Activated naive CD4-positive, alpha-beta T cell treated with anti-CD3 and anti-CD28 coated beads for 36 hours (primary cell): Measurements from ENCODE around the gene GABRD. TPM values are rescaled to one million over a fixed set of nuclear protein-coding genes. Genes with fewer than 3 reads are reported as not detected.

ENCODE experiments used
- CTCF ChIA-PET: fragments of 350-600 bp; sonication (Branson Sonifier 250); formaldehyde crosslinking; loops from one replicate; lab custom pipeline; 2021; ENCODE audit warnings: antibody characterized with exemption; lab: Charles Lee
- DNase-seq: peaks from one replicate; pipeline ENCODE4 v3.0.0-alpha.2; 2020
- H3K27ac Mint-ChIP-seq: one replicate; pipeline ENCODE4 v1.8.0; 2021; ENCODE audit warnings: mild to moderate bottlenecking, mixed read lengths
- H3K27me3 Mint-ChIP-seq: one replicate; pipeline ENCODE4 v1.8.0; 2021; ENCODE audit warnings: low read depth, mixed read lengths
- H3K36me3 Mint-ChIP-seq: one replicate; pipeline ENCODE4 v1.8.0; 2021; ENCODE audit warnings: low read depth, mixed read lengths
- H3K4me1 Mint-ChIP-seq: one replicate; pipeline ENCODE4 v1.8.0; 2021; ENCODE audit warnings: low read depth, mixed read lengths
- H3K4me3 Mint-ChIP-seq: one replicate; pipeline ENCODE4 v1.8.0; 2021; ENCODE audit warnings: mild to moderate bottlenecking, moderate library complexity, mixed read lengths
- H3K9me3 Mint-ChIP-seq: one replicate; pipeline ENCODE4 v1.8.0; 2021; ENCODE audit warnings: mixed read lengths
- intact Hi-C: fragments of 100-400 bp; cut with micrococcal nuclease; formaldehyde crosslinking; loops from one replicate; pipeline ENCODE4 v1.15.1; 2023
- total RNA-seq, 2 experiments: library from RNA; stranded (reverse); gene quantifications; one replicate each; pipeline ENCODE4 v1.2.3, GENCODE V29; 2021

Gene GABRD
- total RNA-seq, 2 experiments from 2014 or later, result not detected

- H3K9me3 Mint-ChIP-seq, result no peaks in the 10 kb centered on the region
- no peaks in the 10 kb centered on the region for H3K36me3 Mint-ChIP-seq
- no peak for DNase-seq
- H3K4me3 Mint-ChIP-seq, result no peak overlapping the region
- CTCF ChIA-PET, result interaction anchor here (2.2 kb wide), 1 partner anchor 9 kb away, joined by 5 read pairs; no protein-coding TSS in a partner anchor
- H3K27ac Mint-ChIP-seq, result no peak overlapping the region
- H3K27me3 Mint-ChIP-seq, result peaks cover 4% of the 10 kb centered on the region
- intact Hi-C loops, result loop anchor here (5.0 to 10.0 kb wide), 2 partner anchors 78 to 269 kb away; no protein-coding TSS in a partner anchor
- peaks cover 5% of the 10 kb centered on the region for H3K4me1 Mint-ChIP-seq
Observed at GRCh38 chr1:2053784-2054376, 34.7 kb downstream of the GABRD start.

- Mint-ChIP-seq H3K9me3 (no peaks in the 10 kb centered on the region), H3K36me3 (no peaks in the 10 kb centered on the region), H3K27me3 (no peaks in the 10 kb centered on the region), H3K27ac (no peak overlapping the region), H3K4me1 (no peaks in the 10 kb centered on the region), H3K4me3 (no peak overlapping the region)
- no peak for DNase-seq
- CTCF ChIA-PET, result interaction anchor here (0.6 kb wide), 1 partner anchor 9 kb away, joined by 4 read pairs; no protein-coding TSS in a partner anchor
- intact Hi-C loops, result loop anchor here (5.0 to 10.0 kb wide), 2 partner anchors 78 to 270 kb away; no protein-coding TSS in a partner anchor
Observed at GRCh38 chr1:2054560-2054959, 35.4 kb downstream of the GABRD start.

- no peak overlapping the region for H3K27ac Mint-ChIP-seq
Observed at GRCh38 chr1:2055911-2056575, 36.9 kb downstream of the GABRD start.

GRCh38 chr1:2056955-2057590 lies 37.9 kb downstream of the GABRD start:
- Mint-ChIP-seq H3K27me3 (no peaks in the 10 kb centered on the region), H3K4me3 (no peak overlapping the region), H3K4me1 (no peaks in the 10 kb centered on the region), H3K36me3 (no peaks in the 10 kb centered on the region), H3K9me3 (no peaks in the 10 kb centered on the region), H3K27ac (no peak overlapping the region)
- intact Hi-C loops, result loop anchor here (10.0 kb wide), 1 partner anchor 272 kb away; no protein-coding TSS in a partner anchor
- CTCF ChIA-PET, result no interaction called here
- DNase-seq, result no peak

More at GRCh38 chr1:2055911-2056575, 36.9 kb downstream of the GABRD start:
- no peaks in the 10 kb centered on the region for H3K4me1 Mint-ChIP-seq
- no peak for DNase-seq
- no peaks in the 10 kb centered on the region for H3K36me3 Mint-ChIP-seq
- CTCF ChIA-PET, result interaction anchor here (0.8 to 1.6 kb wide), 2 partner anchors 12 to 408 kb away, joined by 4 read pairs; no protein-coding TSS in a partner anchor
- no peak overlapping the region for H3K4me3 Mint-ChIP-seq
- intact Hi-C loops, result loop anchor here (10.0 kb wide), 1 partner anchor 271 kb away; no protein-coding TSS in a partner anchor
- H3K9me3 Mint-ChIP-seq, result no peaks in the 10 kb centered on the region
- H3K27me3 Mint-ChIP-seq, result no peaks in the 10 kb centered on the region

GRCh38 chr1:2059290-2059953 lies 40.3 kb downstream of the GABRD start:
- Mint-ChIP-seq H3K27ac (no peak overlapping the region), H3K9me3 (no peaks in the 10 kb centered on the region), H3K36me3 (peaks cover 7% of the 10 kb centered on the region), H3K27me3 (no peaks in the 10 kb centered on the region), H3K4me1 (no peaks in the 10 kb centered on the region), H3K4me3 (no peak overlapping the region)
- DNase-seq, result no peak
- intact Hi-C loops, result loop anchor here (10.0 kb wide), 1 partner anchor 275 kb away; no protein-coding TSS in a partner anchor
- CTCF ChIA-PET, result no interaction called here

GRCh38 chr1:2060072-2060471 lies 40.9 kb downstream of the GABRD start:
- no peak overlapping the region for H3K4me3 Mint-ChIP-seq
- CTCF ChIA-PET, result no interaction called here
- no peaks in the 10 kb centered on the region for H3K9me3 Mint-ChIP-seq
- no peaks in the 10 kb centered on the region for H3K27me3 Mint-ChIP-seq
- intact Hi-C loops, result no loop called here
- no peak for DNase-seq
- H3K4me1 Mint-ChIP-seq, result no peaks in the 10 kb centered on the region
- peaks cover 10% of the 10 kb centered on the region for H3K36me3 Mint-ChIP-seq
- H3K27ac Mint-ChIP-seq, result no peak overlapping the region

GRCh38 chr1:2060535-2060934 lies 41.4 kb downstream of the GABRD start:
- Mint-ChIP-seq H3K27me3 (no peaks in the 10 kb centered on the region), H3K4me3 (no peak overlapping the region), H3K4me1 (no peaks in the 10 kb centered on the region), H3K9me3 (no peaks in the 10 kb centered on the region), H3K27ac (no peak overlapping the region), H3K36me3 (peaks cover 11% of the 10 kb centered on the region)
- no peak for DNase-seq
- CTCF ChIA-PET, result no interaction called here
- intact Hi-C loops, result no loop called here

- Mint-ChIP-seq H3K36me3 (peaks cover 15% of the 10 kb centered on the region), H3K27ac (no peak overlapping the region), H3K9me3 (peaks cover 5% of the 10 kb centered on the region), H3K27me3 (no peaks in the 10 kb centered on the region), H3K4me3 (no peak overlapping the region), H3K4me1 (no peaks in the 10 kb centered on the region)
- intact Hi-C loops, result no loop called here
- no peak for DNase-seq
- CTCF ChIA-PET, result no interaction called here
Observed at GRCh38 chr1:2061065-2061778, 42.1 kb downstream of the GABRD start.

- CTCF ChIA-PET, result no interaction called here
- no peak overlapping the region for H3K27ac Mint-ChIP-seq
- DNase-seq, result no peak
- peaks cover 15% of the 10 kb centered on the region for H3K36me3 Mint-ChIP-seq
- intact Hi-C loops, result no loop called here
- no peaks in the 10 kb centered on the region for H3K27me3 Mint-ChIP-seq
- no peaks in the 10 kb centered on the region for H3K4me1 Mint-ChIP-seq
- peaks cover 5% of the 10 kb centered on the region for H3K9me3 Mint-ChIP-seq
- no peak overlapping the region for H3K4me3 Mint-ChIP-seq
Observed at GRCh38 chr1:2065699-2066098, 46.6 kb downstream of the GABRD start.

- H3K36me3 Mint-ChIP-seq, result peaks cover 15% of the 10 kb centered on the region
- no peak for DNase-seq
- H3K4me3 Mint-ChIP-seq, result no peak overlapping the region
- H3K27ac Mint-ChIP-seq, result no peak overlapping the region
- peaks cover 3% of the 10 kb centered on the region for H3K4me1 Mint-ChIP-seq
- CTCF ChIA-PET, result no interaction called here
- H3K27me3 Mint-ChIP-seq, result no peaks in the 10 kb centered on the region
- peaks cover 5% of the 10 kb centered on the region for H3K9me3 Mint-ChIP-seq
- intact Hi-C loops, result no loop called here
Observed at GRCh38 chr1:2067393-2067792, 48.2 kb downstream of the GABRD start.

- DNase-seq, result no peak
- no peaks in the 10 kb centered on the region for H3K27me3 Mint-ChIP-seq
- peaks cover 3% of the 10 kb centered on the region for H3K4me1 Mint-ChIP-seq
- H3K27ac Mint-ChIP-seq, result no peak overlapping the region
- peaks cover 15% of the 10 kb centered on the region for H3K36me3 Mint-ChIP-seq
- H3K9me3 Mint-ChIP-seq, result peaks cover 5% of the 10 kb centered on the region
- intact Hi-C loops, result no loop called here
- H3K4me3 Mint-ChIP-seq, result no peak overlapping the region
- CTCF ChIA-PET, result no interaction called here
Observed at GRCh38 chr1:2067981-2068380, 48.8 kb downstream of the GABRD start.

- CTCF ChIA-PET, result no interaction called here
- Mint-ChIP-seq H3K27me3 (no peaks in the 10 kb centered on the region), H3K9me3 (peaks cover 5% of the 10 kb centered on the region), H3K36me3 (peaks cover 12% of the 10 kb centered on the region), H3K4me3 (no peak overlapping the region), H3K4me1 (peaks cover 3% of the 10 kb centered on the region), H3K27ac (no peak overlapping the region)
- intact Hi-C loops, result no loop called here
- no peak for DNase-seq
Observed at GRCh38 chr1:2068951-2069350, 49.8 kb downstream of the GABRD start.
